Hepatocyte (in vitro differentiated cells): ENCODE results near the gene MAP4K3. TPM values are rescaled to one million over a fixed set of nuclear protein-coding genes. Genes with fewer than 3 reads are reported as not detected.

ENCODE experiments used
- DNase-seq: peaks from one replicate; pipeline ENCODE4 v3.0.0-alpha.2; 2016; ENCODE audit warnings: low spot score
- H2AFZ ChIP-seq: fragments of 200-600 bp; sonication (generic); 2 replicates; pipeline ENCODE4 v1.6.0; 2016; ENCODE audit warnings: antibody characterized with exemption, mild to moderate bottlenecking
- H3K27ac ChIP-seq: fragments of 200-600 bp; sonication (generic); 2 replicates; pipeline ENCODE4 v1.5.1; 2016; ENCODE audit warnings: mild to moderate bottlenecking
- H3K27me3 ChIP-seq: fragments of 200-600 bp; sonication (generic); 2 replicates; pipeline ENCODE4 v1.6.1; 2016
- H3K36me3 ChIP-seq: fragments of 200-600 bp; sonication (generic); replicated peaks from 2 replicates; pipeline ENCODE4 v1.5.1; 2016; ENCODE audit warnings: low read depth; ENCODE audit not compliant: insufficient read depth
- H3K4me1 ChIP-seq: fragments of 200-600 bp; sonication (generic); 2 replicates; pipeline ENCODE4 v1.5.1; 2016; ENCODE audit warnings: mild to moderate bottlenecking, moderate library complexity; ENCODE audit not compliant: insufficient read depth
- H3K4me2 ChIP-seq: fragments of 200-600 bp; sonication (generic); 2 replicates; pipeline ENCODE4 v1.6.0; 2016
- H3K4me3 ChIP-seq: fragments of 200-600 bp; sonication (generic); 2 replicates; pipeline ENCODE4 v1.5.1; 2016; ENCODE audit warnings: mild to moderate bottlenecking
- H3K79me2 ChIP-seq: fragments of 200-600 bp; sonication (generic); 2 replicates; pipeline ENCODE4 v1.6.0; 2017; ENCODE audit warnings: mild to moderate bottlenecking
- H3K9me2 ChIP-seq: fragments of 200-600 bp; sonication (generic); replicated peaks from 2 replicates; pipeline ENCODE4 v1.6.0; 2017; ENCODE audit warnings: mild to moderate bottlenecking; ENCODE audit not compliant: insufficient read depth
- H3K9me3 ChIP-seq: fragments of 200-600 bp; sonication (generic); 2 replicates; pipeline ENCODE4 v1.5.1; 2016; ENCODE audit warnings: low read depth, mild to moderate bottlenecking
- H4K20me1 ChIP-seq: fragments of 200-600 bp; sonication (generic); 2 replicates; pipeline ENCODE4 v1.6.0; 2016; ENCODE audit warnings: mild to moderate bottlenecking; ENCODE audit not compliant: insufficient read depth, poor library complexity, severe bottlenecking
- EZH2 ChIP-seq: fragments of 200-600 bp; sonication (generic); IDR thresholded peaks from 2 replicates; pipeline ENCODE4 v1.6.1; 2016; ENCODE audit warnings: antibody characterized with exemption, mild to moderate bottlenecking, borderline replicate concordance
- EZH2phosphoT487 ChIP-seq: fragments of 200-600 bp; sonication (generic); IDR thresholded peaks from one replicate; pipeline ENCODE4 v1.6.1; 2018; ENCODE audit warnings: antibody characterized with exemption, mild to moderate bottlenecking, low read depth, moderate library complexity; ENCODE audit not compliant: unreplicated experiment, severe bottlenecking
- WGBS: methylation state at CpG from one replicate; pipeline ENCODE4 v1.1.6; 2016; ENCODE audit warnings: low lambda C conversion rate; ENCODE audit errors: missing lambda C conversion rate; 5-methylcytosine and 5-hydroxymethylcytosine counted together
- polyA plus RNA-seq: library from polyadenylated mRNA; unstranded; fragments of >200 nt; fragmentation: Nextera tagmentation; extraction: Ambion mirVana; gene quantifications from 2 replicates; pipeline ENCODE4 v1.2.1, GENCODE V29; 2016
- total RNA-seq: library from RNA; depleted of rRNA; stranded (reverse); fragments of >200 nt; gene quantifications from 2 replicates; pipeline ENCODE4 v1.2.3, GENCODE V29; 2014
- TF ChIP-seq, protein P1 (sequence below): fragments of 200-600 bp; sonication (generic); IDR thresholded peaks from 2 replicates; pipeline ENCODE4 v1.5.1; 2016; ENCODE audit warnings: antibody characterized with exemption, mild to moderate bottlenecking; ENCODE audit not compliant: poor library complexity

MAP4K3 gene
- total and polyA plus RNA-seq, 2 experiments from 2014 or later: 24.5 to 65.1 TPM

DNA sequence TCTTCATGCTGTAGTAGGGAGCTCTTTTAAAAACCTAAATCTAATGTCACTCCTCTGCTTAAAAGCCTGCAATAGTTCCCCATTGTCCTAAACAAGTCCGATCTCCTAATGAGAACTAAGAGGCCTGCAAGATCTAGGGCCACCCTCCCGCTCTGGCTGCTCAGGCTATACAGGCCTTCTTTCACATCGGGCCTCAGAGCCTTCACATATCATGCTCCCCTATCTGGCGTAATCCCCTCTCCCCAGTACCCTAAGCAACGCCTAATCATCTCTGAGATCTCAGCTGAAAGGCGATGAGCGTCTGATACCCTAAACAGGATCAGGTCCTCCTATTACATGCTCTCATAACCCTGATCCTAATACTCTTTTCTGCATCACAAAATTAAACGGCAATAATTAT lies 1.9 kb downstream of the MAP4K3 start:
- no peaks in the 10 kb centered on the region for H3K9me3 ChIP-seq
- 24% methylated on average over 8 of the region's 8 CpGs for WGBS
- H3K79me2 ChIP-seq: peaks cover 68% of the 10 kb centered on the region
- peak; percentile 23 for DNase-seq
- no peak overlapping the region for H2AFZ ChIP-seq
- H3K4me3 ChIP-seq: peak overlapping the region; percentile 79
- no peaks in the 10 kb centered on the region for H3K9me2 ChIP-seq
- no peaks in the 10 kb centered on the region for H3K27me3 ChIP-seq
- peak overlapping the region; percentile 98 for H3K27ac ChIP-seq
- H3K4me2 ChIP-seq: peak overlapping the region; percentile 82
- TF ChIP-seq, protein P1, sequence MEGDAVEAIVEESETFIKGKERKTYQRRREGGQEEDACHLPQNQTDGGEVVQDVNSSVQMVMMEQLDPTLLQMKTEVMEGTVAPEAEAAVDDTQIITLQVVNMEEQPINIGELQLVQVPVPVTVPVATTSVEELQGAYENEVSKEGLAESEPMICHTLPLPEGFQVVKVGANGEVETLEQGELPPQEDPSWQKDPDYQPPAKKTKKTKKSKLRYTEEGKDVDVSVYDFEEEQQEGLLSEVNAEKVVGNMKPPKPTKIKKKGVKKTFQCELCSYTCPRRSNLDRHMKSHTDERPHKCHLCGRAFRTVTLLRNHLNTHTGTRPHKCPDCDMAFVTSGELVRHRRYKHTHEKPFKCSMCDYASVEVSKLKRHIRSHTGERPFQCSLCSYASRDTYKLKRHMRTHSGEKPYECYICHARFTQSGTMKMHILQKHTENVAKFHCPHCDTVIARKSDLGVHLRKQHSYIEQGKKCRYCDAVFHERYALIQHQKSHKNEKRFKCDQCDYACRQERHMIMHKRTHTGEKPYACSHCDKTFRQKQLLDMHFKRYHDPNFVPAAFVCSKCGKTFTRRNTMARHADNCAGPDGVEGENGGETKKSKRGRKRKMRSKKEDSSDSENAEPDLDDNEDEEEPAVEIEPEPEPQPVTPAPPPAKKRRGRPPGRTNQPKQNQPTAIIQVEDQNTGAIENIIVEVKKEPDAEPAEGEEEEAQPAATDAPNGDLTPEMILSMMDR: no peak
- TF ChIP-seq EZH2 (no peak), EZH2phosphoT487 (no peak)
- no peaks in the 10 kb centered on the region for H3K36me3 ChIP-seq
- peaks cover 42% of the 10 kb centered on the region for H3K4me1 ChIP-seq
- H4K20me1 ChIP-seq: peaks cover 51% of the 10 kb centered on the region

- DNase-seq: no peak
- Histone ChIP-seq H3K4me2 (peak overlapping the region; percentile 82), H4K20me1 (peaks cover 51% of the 10 kb centered on the region), H3K9me3 (no peaks in the 10 kb centered on the region), H3K36me3 (no peaks in the 10 kb centered on the region), H3K27ac (no peak overlapping the region), H3K79me2 (peaks cover 77% of the 10 kb centered on the region), H3K4me1 (peaks cover 39% of the 10 kb centered on the region), H3K4me3 (peak overlapping the region; percentile 79), H2AFZ (no peak overlapping the region), H3K27me3 (no peaks in the 10 kb centered on the region), H3K9me2 (no peaks in the 10 kb centered on the region)
- 67% methylated on average over 1 of the region's 1 CpG for WGBS
- TF ChIP-seq EZH2phosphoT487 (no peak), EZH2 (no peak)
- TF ChIP-seq, protein P1: no peak
These were observed 2.7 kb downstream of the MAP4K3 start for GRCh38 chr2:39434233-39434897.

DNA sequence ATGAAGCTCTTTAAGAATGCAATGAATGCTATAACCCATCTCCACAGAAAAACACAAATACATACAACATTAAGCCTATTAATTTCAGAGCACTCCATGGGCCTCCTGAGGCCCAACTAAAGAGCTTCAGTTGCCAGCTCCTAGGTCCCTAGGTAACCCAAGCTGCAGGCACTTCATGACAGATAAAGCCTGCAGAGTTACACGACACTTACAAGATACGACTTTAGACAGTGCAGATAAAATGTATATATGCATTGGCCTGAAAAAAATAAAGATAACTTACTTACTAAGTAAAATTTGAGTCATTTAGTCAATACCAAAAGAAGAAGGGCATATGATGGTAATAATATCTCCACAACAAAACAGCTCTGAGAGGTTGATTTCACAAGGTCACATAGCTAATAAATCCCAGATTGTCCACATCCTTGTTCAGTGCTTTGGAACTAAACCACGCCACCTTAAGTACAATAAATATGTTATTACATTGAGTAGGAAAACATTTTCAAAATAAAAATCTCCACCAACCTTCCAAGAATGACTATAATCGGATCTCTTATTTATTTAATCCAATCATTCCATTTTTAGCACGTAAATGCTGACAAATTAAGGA lies 3.4 kb downstream of the MAP4K3 start:
- Histone ChIP-seq H4K20me1 (peaks cover 51% of the 10 kb centered on the region), H3K79me2 (peaks cover 83% of the 10 kb centered on the region), H3K9me3 (no peaks in the 10 kb centered on the region), H3K4me2 (peak overlapping the region; percentile 82), H2AFZ (no peak overlapping the region), H3K4me3 (no peak overlapping the region), H3K4me1 (peaks cover 34% of the 10 kb centered on the region), H3K36me3 (no peaks in the 10 kb centered on the region), H3K27ac (no peak overlapping the region), H3K9me2 (no peaks in the 10 kb centered on the region), H3K27me3 (no peaks in the 10 kb centered on the region)
- TF ChIP-seq EZH2phosphoT487: no peak
- no peak for TF ChIP-seq EZH2
- TF ChIP-seq, protein P1: no peak
- DNase-seq: no peak
- 59% methylated on average over 5 of the region's 5 CpGs for WGBS
